HG03108 (cell line): ENCODE measurements around the gene ITGAV.

Source experiments
- ATAC-seq: cut with Tn5 transposase; IDR thresholded peaks from one replicate; pipeline ENCODE4 v1.9.1; 2021; ENCODE audit warnings: moderate library complexity; ENCODE audit not compliant: unreplicated experiment

The ITGAV gene

DNA sequence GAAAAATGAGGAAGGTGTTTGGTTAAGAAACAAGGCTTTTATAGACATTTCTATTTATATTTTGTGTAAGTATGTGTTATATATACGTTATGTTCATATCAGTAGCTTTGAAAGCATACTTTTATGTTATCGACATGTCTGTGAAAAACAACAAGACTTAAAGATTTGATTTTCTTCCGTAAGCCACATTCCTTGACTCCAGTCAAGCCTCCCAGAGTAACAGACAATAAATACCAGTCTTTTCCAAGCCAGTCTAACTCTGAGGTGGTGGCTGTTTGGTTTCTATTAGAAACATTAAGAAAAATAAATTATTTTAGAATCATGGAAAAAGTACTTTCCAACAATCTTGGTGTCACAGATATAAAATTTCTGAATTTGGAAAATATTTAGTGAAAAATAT, 16.3 kb upstream of the ITGAV start:
- no peak for ATAC-seq

- no peak for ATAC-seq
Measured at GRCh38 chr2:186575302-186575701, 14.6 kb upstream of the ITGAV start.

DNA sequence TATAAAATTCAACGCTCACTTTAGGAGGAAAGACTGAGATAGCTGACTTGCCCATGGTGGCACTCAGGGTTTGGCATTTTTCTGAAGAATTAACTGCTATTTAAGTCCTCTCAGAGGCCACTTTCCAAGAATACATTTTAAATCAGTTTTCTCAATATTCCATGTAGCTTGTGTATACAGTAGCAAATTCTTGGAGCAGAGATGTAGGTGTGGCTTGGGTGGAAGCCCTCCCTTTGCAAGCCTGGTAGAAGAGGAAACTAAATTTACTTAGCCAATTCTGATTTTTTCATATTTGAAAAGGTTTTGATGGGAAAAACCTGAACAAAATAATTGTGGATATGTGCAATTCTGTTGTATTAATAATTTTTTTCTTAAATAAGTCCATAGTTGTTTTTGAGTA, 14.0 kb upstream of the ITGAV start:
- ATAC-seq = no peak

- ATAC-seq = no peak
Measured at GRCh38 chr2:186576614-186577013, 13.2 kb upstream of the ITGAV start.

DNA sequence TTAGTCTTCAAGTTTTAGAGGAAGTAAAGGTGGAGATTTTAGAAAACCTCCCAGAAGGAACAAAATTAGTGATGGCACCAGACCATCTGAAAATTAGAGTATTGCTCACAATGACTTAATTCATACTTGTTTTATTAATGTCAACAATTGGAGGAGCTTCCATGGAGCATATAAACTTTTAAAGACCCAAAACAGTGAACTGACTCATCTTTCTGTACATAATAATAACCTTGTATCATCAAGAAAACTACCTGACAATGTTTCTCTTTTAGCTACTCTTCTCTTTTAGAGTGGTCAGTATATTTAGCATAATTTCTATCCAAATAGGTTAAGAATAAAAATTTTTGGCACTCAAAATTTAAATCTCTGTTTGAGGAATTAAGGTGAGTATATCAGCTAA, 7.2 kb upstream of the ITGAV start:
- ATAC-seq = no peak

GRCh38 chr2:186584053-186584452, 5.8 kb upstream of the ITGAV start:
- ATAC-seq = no peak

DNA sequence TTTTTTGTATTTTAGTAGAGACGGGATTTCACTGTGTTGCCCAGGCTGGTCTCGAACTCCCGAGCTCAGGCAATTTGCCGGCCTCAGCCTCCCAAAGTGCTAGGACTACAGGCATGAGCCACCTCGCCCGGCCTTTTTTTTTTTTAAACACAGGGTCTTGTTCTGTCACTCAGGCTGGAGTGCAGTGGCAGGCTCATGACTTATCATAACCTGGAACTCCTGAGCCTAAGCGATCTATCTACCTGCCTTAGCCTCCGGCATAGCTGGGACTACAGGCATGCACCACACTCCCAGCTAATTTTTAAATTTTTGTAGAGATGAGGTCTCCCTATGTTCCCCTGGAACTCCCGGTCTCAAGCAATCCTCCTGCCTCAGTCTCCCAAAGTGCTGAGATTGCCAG, 1.4 kb upstream of the ITGAV start:
- no peak for ATAC-seq

DNA sequence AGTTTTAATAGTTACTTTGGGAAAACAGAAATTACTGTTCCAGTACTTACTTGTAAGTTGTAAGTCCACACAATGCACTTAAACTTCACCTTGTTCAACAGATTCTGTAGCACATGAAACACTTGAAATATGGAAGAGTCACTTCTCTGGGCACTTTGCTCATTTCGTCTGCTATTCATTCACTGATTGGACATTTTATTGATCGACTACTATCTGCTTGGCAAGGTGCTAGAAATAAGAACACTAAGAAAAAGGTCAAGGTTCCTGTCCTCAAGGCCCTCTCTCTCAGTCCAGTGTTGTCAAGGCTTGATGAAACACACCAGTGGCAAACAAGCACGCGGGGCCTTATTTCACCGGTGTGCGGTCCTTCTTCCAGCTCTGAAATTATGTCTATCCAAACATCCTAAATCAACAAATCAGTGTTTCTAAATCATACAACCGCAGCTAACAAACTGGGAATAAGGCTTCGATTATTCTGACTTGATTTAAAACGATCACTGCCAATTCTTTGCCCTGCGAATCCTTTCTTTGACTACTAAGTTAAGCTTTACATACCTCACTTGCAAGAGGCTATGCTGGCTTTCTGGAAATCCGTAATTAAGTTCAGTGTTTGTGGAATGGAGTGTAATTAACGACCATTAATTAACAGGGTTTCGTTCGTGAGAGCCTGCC, 780 bp upstream of the ITGAV start:
- no peak for ATAC-seq

- no peak for ATAC-seq
Measured at GRCh38 chr2:186590350-186590758, 498 bp downstream of the ITGAV start.

- ATAC-seq = no peak
Measured at GRCh38 chr2:186590759-186591505, 1.1 kb downstream of the ITGAV start.

GRCh38 chr2:186591506-186591890, 1.6 kb downstream of the ITGAV start:
- no peak for ATAC-seq

DNA sequence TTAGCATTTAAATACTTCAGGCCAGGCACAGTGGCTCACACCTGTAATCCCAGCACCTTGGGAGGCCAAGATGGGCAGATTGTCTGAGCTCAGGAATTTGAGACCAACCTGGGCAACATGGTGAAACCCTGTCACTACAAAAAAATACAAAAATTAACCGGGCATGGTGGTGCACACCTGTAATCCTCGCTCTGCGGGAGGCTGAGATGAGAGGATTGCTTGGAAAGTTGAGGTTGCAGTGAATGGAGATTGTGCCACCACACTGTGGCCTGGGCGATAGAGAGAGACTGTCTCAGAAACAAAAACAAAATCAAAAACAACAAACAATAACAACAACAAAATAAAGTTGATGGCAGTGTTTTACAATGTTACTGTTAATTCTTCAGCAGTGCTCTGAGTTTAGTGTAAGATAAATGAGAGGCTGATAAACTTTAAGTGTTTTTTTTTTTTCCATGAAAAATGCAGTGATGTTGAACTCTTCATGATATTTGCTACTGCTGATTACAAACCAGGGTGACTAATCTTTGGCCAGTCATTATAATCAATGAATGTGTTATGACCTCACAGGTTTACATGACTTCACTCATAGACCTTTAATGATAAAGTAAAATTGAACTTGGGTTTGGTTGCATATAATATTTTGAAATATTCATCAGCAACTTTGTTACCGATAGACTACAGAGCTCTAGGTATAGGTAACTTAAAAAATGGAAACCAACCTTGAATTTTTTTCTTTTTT, 2.5 kb downstream of the ITGAV start:
- ATAC-seq = no peak

- no peak for ATAC-seq
Measured at GRCh38 chr2:186593523-186593922, 3.7 kb downstream of the ITGAV start.

- ATAC-seq = no peak
Measured at GRCh38 chr2:186594001-186594722, 4.3 kb downstream of the ITGAV start.

DNA sequence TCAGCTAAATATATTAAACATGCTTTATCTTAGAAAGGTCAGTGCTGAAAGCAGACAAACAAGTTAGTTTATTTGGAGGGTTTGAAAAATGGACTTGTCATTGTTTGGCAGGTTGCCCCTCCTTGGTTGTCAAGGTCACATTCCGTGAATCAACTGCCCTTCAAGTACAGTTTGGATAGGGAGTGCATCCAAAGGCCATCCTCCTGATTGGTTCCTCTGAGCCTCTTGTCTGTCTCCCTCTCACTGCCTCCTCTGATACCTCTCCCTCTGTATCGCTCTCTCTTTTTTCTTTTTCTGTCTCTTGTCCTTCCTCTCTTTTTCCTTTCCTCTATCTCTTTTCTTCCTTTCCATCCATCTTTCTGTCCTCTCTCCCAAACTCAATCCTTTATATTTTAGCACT, 5.4 kb downstream of the ITGAV start:
- no peak for ATAC-seq

DNA sequence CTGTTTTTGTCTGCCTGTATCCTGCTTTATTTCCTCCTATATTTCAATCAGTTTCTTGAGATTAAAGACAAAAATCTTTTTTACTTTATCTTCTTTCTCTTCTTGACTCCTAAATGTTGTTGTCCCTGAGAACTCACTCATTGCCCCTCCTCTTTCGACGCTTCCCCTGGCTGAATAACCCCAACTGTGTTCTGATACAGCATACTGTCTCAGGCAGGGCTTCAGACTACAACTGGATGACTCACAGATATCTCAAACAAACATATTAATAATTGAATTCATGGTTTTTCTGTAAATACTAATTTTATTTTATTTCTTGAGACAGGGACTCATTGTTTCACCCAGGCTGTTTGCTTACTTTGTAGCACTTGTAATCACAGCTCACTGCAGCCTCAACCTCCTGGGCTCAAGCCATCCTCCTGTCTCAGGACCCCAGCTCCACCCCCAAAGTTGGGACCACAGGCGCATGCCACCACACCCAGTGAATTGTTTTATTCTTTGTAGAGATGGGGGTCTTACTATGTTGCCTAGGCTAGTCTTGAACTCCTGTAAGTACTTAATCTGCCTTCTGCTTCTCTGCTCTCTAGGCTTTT, 9.4 kb downstream of the ITGAV start:
- ATAC-seq = no peak

DNA sequence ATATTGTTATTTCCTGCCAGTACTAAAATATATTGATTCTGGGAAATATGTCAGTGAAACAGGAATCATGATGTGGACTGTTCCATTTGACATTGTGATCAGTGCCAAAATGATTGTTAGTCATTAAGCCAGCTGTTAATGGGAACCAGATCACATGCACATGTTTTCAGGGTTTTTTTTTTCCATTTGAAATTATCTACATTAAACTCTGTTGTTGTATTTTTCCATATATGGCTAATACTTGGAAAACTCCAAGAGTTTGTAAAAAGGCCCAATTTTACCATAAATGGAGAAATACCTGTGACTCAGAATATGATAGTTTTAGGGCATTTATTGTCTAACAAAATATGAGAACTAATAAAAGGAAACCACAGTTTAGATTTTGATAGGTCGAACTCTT, 13.4 kb downstream of the ITGAV start:
- no peak for ATAC-seq

DNA sequence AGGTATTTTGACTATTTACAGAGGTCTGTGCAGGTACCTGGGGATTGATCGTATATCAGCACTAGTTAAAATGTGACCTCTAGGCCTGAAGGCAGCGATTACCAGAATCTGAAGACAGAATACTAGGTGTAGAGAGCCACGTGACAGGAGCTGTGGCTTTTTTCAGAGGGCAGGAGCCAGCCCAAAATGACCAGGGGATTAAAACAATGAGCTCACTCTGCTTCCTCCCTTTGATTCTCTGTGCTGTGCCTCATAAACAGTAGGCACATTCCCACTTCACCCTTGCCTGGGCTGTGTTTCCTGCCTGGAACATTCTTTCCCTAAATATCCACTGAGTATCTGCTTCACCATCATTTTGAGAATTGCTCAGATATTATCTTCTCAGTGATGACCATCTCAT, 15.2 kb downstream of the ITGAV start:
- ATAC-seq = no peak

DNA sequence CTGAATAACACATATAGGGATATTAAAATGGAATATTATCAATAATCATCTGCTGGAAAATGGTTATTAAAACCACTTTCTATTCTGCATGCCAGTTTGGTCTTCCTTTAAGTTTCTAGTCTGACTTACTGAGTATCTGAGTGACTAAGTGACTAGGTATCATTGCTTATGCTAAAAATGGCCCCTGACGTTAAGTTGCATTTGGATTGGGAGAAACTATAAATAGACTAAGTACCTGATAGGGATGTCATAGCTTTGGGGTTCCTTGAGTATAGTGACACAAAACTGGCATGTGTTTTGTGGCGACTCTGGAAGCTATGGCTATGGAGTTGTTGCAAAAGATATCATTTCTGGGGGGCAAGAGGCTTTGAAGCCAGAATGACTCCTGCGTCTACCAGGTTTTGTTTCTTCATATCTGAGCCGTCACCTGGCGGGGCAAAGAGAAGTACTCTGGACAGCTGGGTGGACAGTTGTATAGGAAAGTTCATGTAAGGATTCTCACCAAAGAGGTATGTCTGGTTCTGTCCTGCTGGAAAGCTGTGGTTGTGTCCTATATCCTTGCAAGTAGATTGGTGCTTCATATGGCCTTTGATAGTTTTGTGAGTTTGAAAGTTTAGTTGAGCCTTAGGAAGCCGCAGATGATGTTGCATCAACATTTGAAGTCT, 17.9 kb downstream of the ITGAV start:
- ATAC-seq = no peak

DNA sequence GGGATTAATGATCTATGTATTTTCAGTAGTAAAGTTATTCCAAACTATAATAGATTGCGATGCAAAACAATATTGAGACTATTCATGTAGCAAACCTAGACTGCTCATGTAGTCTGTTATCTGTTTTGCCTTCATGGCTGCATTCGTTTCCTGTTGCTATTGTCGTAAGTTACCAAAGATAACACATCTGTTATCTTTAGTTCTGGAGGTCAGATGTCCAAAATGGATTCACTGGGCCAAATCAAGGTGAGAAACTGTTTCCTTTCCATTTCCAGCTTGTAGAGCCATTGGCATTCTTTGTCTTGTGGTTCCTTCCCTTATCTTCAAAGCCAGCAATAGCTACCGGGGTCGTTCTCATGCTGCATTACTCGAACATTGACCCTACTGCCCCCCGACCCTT, 20.9 kb downstream of the ITGAV start:
- ATAC-seq = no peak

DNA sequence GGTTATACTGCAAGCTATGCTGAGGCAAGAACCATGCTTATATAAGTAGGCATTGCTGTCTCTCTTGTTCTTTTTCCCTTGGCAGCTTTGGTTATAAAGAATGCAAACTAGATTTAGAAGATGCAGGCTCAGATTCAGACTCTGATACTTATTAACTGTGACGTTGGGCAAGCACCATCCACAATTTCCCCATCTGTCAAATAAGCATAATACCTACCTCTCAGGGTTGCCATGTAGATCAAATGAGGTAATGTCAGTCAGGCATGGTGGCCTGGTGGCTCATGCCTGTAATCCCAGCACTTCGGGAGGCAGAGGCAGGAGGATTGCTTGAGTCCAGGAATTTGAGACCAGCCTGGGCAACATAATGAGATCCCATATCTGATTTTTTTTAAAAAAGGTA, 21.7 kb downstream of the ITGAV start:
- ATAC-seq = no peak
